ENCODE data around the gene ADGRV1.

- no peak for TF ChIP-seq ZNF274 (IDR thresholded peaks at IDR 0.05; ENCODE audit: low read depth, low read length)
- TF ChIP-seq YY1 (IDR thresholded peaks at IDR 0.05; ENCODE audit: insufficient read depth, insufficient read length) = no peak
Measured at GRCh38 chr5:90585337-90585986, 26.9 kb downstream of the ADGRV1 start.
